NCI-H510A (cell line): Measurements from ENCODE around the gene BRAF.
"Not testable (repeated sequence)": the region's sequence is repeated elsewhere in the genome, so short reads cannot be mapped to it uniquely, and the experiment has no call there.

ENCODE experiments used
- DNase-seq: peaks from one replicate; lab custom pipeline; 2025; lab: John Stamatoyannopoulos, UW

The BRAF gene

DNA sequence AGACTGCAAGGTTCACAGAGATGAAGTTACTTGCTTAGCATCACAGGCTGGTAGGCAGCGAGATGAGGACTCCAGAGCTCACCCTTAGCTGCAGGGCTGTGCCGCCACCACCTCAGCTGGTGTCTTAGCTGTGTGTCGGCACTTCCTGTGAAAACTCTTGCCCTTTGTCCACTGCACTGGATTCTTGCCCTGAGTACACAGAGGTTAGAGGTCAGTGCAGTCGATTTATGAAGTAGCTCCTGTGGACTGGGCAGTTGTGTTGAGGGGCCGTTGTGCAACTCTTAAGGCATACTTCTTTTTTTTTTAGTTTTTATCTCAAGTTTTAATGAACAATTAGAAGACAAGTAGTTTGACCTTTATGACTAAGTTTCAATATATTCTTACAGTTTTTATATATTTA lies 217.6 kb downstream of the BRAF start:
- DNase-seq: no peak

DNA sequence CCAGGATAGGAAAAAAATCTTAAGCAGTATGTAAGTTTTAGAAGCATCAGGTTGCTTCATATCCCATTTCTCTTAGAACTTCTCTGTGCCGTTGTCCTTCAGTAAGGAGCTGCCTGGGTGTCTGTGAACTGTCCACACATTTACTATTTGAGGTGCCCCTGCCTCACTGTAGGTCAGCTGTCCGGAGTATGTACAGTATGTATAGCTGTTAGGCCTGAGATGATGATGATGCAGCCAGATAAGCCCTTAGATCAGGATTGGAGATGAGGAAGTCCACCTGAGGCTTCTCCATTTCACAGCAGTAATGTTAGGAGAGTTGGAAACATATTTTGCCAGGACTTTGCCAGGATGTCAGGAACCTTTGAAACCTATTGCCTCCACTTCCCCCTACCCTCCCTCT lies 220.5 kb downstream of the BRAF start:
- no peak for DNase-seq

DNA sequence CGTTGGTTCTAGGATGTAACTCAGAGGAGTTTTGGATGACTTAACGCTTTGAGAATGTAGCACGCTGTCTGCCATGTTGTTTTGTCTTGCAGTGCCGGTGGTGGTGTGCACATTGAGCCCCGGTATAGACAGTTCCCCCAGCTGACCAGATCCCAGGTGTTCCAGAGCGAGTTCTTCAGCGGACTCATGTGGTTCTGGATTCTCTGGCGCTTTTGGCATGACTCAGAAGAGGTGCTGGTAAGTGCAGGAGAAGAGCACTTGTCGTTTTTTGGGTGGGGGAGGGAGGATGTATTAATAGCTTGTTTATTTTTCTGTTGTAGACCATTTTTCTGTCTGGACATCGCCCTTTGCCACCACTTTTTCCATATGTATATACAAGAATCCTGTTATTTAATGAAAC lies 222.0 kb downstream of the BRAF start:
- DNase-seq: no peak

DNA sequence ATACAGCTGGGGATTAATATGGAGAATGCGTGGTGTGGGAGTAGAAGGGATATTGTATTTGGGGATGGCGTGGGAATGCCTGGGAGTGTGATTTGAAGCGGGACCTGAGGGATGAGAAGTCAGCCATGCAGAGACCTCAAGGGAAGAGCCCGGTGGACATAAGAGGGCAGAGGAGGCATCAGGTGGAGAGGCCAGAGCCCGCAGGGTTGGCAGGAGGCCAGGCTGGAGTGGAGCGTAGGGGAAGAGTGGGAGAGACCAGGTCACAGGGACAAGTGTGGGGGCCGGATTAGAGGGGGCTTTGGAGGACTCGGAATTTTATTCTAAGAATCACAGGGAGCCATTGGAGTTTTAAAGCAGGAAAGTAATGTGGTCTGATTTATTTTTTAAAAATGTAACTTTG lies 226.3 kb downstream of the BRAF start:
- no peak for DNase-seq

DNA sequence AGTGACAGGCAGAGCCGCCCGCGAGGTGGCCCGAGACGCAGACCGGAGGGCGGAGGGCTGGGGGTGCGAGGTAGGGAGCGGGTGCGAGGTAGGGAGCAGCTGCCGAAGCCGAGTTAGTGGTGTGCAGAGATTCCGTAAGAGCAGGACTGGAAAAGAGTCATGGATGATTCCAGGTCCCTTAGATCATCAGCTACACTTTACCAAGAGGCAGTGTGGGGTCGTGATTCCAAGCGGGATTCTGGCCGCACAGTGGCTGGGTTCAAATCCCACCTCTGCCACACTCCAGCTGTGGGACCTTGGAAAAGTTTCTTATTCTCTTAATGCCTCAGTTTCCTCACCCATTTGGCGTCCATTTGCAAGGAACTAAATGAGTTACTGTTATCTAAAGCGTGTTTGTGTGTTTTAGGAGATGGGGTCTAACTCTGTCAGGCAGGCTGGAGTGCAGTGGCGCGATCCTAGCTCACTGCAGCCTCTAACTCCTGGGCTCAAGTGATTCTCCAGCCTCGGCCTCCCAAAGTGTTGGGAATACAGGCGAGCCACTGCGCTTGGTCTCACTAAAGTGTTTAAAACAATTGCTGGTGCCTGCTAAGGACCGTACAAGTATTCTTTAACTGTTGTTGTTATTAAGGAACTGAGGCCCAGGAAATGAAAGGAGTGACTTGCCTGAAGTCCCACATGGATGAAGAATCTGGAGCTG lies 227.1 kb downstream of the BRAF start:
- no peak for DNase-seq

DNA sequence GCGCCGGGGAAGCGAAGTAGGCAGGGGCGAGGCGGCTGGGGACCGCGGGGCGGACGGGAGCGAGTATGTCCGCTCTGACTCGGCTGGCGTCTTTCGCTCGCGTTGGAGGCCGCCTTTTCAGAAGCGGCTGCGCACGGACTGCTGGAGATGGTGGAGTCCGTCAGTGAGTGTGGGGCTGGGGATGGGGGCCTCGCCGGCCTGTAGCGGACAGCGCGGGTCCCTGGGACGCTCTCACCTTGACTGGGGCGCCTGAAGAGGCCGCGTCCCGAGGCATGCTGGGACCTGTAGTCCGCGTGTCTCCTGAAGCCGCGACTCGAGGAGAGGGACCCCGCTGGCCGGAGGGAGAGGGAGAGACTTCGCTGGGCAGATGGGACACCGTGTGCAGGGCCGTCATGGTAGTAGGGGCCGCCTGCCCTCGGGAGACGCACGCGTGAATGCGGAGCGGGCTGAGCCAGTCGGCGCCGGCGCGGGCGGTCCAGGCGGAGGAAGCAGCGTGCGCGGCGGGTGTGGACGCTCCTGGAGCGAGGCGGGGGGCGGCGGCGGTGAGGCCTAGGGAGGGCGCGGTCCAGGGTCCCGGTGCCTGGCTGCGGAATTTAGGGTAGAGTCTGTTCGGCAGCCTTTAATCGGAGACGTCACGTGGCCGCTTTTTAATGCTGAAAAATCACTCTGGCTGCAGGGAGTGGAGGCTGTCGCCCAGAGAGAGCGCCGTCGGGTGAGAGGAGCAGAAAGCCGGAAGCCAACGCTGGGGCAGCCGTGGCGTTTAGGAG lies 227.9 kb downstream of the BRAF start, which contains the start of gene NDUFB2:
TSS of gene NDUFB2 (plus strand) at position 29 of the 767 bp plus-strand sequence. CDS start at position 66, 37 bp downstream.
- peak; percentile 63 for DNase-seq

DNA sequence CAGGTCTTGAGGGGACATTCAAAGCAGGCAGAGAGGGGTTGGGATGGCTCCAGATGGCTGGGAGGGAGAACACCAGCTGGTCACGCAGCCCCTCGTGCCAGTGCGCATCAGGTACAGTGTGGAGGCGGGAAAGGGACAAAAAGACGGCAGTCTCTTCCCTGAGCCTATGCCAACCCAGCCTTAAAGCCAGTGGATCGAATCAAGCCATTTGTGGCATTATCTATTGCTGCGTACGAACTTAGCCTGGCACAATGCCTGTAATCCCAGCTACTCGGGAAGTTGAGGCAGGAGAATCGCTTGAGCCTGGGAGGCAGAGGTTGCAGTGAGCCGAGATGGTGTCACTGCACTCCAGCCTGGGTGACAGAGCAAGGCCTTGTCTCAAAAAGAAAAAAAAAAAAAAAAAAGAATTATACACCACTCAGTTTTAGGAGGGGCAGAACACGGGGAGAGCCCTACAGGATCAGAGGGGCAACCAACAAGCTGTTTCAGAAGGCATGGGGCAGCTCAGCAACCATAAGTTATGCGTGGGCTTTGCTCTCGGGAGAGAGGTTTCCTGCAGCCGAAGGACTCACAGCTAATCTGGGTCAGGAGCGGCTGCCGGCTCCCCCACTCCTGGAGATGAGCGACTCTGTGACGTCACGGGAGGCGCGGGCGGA lies 228.6 kb downstream of the BRAF start:
- DNase-seq: peak; percentile 81

DNA sequence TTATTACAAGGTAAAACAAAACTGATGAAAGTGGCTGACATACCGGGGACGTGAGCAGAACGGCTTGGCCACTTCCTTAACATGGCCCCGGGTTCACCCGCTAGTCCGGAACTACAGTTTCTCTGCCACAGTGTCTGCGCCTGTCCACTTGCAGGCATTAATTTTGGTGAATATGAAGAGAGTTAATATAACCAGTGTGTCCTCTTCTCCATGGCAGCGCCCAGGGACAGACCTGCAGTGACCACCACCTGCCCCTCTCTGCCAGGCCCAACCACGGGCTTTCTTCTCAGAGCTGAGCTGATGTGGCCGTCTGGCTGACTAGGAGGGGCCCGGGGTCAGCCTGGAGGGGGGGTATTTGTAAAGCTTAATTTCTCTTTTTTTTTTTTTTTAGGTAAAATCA lies 229.3 kb downstream of the BRAF start:
- DNase-seq: no peak

DNA sequence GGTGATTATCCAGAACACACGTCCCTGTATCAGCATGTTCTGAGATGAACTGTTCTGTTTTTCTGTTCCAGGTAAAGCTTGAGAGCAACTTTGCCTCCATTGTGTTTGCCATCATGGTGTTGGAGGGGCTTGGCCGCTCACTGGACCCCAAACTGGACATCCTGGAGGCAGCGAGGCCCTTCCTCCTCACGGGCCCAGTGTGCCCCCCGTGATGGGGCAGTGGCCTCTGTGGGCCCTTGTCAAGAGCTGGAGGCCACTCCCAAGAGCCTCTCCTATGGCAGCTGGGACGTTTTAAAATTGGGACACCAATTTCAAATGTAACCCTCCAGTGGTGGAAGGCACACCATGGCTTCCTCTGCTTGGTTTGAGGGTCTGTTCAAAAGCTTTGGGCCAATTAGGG lies 230.1 kb downstream of the BRAF start:
- no peak for DNase-seq

DNA sequence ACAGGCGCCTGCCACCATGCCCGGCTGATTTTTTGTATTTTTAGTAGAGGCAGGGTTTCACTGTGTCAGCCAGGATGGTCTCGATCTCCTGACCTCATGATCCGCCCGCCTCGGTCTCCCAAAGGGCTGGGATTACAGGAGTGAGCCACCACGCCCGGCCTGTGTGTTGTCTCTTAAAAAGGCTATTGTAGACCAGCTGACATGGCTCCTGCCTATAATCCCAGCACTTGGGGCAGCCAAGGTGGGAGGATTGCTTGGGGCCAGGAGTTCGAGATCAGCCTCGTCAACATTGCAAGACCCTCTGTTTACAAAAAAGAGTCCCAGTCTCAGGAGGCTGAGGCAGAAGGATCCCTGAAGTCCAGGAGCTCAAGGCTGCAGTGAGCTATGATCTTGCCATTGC lies 230.9 kb downstream of the BRAF start:
- not testable (repeated sequence) for DNase-seq

DNA sequence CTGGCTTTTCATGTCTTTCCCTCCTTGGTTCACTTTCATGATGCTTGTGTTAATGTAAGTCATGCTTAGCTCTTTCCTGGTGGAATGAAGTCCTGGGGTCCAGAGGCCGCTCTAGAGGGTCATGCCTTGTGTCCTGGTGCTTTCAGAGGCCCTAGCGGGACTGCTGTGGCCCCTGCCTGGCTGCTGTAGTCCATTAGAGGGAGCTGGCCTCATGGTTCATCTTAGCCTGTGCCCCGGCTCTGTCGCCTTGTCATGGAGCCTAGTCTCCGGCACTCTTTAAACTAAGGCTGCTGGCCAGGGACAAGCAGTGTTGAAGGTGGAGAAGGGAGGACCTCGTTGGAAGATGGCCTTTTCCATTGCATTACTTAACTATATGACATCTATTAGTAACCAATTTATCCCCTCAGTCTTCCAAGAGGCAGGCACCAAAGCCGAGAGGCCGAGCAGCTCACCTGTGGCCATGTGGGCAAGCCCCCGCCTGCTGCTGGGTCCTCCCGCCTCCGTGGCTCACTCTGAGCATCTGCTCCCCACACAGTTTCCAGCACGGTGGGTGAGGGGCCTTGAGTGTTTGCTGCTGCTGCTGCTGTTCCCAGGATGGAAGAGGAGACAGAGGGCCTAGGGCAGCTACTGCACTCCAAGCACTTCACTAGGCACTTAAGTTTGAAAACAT lies 233.2 kb downstream of the BRAF start:
- no peak for DNase-seq

DNA sequence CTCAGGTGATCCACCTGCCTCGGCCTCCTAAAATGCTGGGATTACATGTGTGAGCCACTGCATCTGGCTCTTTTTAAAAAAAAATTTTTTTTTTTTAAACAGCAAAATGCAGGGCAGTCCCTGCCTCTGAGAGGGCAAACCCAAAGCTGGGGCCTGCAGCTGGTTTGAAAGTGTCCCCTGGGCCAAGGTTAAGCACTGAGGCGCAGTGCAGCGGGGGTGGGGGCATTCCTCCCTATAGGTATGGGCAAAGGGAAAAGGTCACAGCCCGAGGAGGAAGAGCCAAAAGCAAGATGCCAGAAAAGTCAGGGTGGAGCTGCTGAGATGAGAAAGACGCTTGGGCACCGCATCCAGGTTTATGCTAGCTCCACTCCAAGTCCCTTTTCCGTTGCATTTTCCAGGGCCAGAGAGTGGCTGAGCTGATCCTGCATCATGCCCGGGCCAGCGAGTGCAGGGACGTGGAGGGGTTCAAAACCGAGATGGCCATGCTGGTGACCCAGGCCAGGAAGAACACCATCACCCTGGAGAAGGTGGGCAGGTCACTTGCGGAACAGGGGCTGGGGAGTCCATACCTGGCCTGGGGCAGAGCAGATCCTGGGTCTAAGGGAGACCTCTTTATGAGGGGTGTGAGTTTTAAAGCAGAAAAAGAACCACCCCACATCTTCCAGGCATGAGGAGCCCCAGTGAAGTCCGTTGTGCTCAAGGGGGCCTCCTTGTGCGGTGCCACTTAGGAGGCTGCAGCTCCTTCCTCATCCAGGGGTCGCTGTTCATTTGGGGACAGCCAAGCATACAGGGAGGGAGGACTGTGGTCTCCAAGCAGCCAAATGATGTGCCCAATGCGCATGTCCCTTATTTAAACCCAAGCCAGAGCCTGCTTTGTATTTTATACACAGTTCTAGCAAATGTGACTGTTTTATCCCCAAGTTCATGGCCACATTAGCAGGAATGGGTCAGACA lies 235.3 kb downstream of the BRAF start:
- DNase-seq: no peak

DNA sequence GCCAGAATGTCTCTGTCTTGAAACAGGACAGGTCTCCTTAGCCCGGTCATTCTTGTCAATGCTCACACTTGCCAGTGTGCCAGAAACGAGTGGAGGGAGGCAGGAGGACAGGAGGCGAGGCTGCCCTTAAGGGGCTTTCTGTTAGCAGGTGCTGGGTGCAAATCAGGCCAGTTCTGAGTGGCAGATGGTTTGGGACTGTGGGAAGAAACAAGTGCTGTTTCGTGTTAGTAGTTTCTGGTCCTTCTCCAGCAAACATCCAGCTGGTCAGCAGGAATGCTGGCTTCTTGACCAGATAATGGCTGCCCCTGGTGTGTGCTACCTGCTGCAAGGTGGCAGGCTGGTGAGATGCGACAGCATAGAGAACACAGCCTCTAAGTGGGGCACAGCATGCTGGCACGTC lies 236.4 kb downstream of the BRAF start:
- DNase-seq: no peak

DNA sequence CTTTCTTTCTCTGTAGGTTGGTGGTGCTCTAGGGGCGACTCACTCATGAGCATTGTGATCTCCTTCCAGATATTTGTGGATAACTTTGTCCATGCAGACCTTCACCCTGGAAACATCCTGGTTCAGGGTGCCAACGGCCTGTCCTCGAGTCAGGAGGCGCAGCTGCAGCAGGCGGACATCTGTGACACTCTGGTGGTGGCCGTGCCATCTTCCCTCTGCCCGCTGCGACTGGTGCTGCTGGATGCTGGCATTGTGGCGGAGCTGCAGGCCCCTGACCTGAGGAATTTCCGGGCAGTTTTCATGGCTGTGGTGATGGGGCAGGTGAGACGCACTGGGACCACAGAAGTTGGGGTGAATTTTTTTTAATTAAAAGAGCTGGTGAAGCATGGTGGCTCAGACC lies 237.8 kb downstream of the BRAF start:
- DNase-seq: no peak

DNA sequence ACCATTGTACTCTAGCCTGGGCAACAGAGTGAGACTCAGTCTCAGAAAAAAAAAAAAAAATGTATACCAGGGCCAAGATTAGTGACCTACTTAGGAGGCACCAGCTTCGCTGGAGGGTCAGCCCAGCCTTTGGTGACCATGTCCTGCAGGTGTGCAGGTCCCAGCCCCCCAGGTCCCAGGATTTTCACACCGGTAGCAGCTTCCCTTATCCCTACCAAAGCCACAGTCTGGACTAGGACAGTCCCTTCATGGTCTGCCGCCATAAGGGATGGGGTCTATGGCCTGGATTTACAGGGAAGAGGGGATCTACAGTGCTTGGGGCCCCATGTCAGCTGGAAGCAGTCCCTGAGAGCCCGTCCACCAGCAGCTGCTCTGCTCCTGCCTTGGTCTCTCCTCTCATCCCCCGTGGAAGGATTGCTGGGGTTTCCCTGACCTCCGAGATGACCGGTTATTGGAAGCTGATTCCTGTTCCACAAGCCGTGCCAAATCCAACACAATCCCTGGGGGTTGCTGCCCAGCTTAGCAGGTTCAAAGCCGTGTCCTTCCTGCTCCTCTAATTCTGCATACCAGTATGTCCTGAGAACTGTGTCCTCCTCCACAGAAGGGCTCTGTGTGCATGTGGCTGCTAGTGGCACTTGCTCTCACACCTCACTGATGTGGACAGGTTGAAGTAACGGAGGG lies 239.2 kb downstream of the BRAF start:
- DNase-seq: no peak

DNA sequence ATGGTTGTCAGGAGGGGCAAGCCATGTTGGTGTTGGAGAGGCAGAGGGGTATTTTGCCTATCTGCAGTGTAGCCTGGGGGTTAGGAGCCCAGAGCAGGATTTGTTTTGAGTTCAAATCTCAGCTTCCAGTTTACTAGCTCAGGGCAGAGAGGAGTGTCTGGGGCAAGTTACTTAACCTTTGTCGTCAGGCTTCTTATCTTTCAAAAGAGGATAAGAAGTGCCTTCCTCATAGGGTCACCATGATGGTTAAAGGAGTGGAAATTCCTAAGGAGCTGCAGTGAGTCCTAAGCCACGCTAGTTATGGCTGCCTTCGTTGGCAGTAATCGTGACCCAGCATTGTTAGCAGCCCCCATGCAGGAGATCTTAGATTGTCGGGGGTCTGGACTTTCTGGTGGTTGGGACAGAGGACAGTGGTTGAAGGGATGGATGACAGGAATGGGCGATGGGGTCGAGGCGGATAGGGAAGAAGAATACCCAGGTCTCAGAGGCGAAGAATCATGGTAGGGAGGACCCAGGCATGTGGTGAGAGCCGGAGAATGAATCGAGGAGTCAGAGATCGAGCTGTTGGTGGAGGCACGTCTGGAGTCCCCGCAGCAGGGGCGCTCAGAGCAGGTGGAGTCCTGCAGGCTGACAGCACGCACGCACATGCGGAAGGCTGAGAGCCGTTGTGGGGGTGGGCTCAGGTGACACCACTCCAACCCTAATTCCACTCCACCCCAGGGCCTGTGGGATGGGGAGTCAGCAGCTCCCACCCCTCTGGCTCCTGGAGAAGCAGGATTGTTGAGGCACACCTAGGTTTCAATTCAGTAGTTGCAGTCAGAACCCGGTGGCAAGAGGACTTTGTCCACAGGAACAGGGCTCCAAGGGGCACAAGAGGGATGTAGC lies 240.4 kb downstream of the BRAF start:
- no peak for DNase-seq

DNA sequence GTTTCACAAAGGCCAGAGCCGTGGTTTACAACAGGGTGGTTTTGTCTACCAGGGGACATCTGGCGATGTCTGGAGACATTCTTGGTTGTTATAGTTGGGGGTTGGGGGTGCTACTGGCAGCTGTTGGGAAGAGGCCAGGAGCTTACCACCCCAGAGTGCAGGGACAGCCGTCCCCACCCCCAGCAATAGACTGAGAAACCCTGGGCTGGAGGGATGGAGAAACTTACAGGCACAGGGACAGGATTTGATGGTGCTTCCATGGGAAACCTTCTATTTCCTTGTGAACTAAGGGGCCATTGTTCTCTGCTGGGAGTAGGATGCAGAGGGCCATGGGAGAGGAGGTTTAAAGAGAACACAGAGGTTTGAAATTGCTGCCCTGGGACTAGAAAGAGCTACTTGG lies 241.1 kb downstream of the BRAF start:
- no peak for DNase-seq

DNA sequence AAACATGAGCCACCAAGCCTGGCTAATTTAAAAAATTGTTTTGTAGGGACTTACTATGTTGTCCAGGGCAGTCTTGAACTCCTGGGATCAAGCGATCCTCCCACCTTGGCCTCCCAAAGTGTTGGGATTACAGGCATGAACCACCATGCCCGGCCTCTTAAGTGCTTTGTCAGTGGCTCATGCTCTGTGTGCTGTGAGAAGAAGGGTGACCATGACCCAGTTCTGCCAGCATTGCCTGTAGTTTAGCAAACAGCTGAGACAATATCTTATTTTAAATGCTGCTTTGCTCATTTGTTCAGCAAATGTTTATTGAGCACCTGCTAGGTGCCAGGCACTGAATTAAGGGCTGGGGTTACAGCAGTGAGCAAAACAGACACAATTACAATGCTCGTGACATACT lies 243.0 kb downstream of the BRAF start:
- DNase-seq: no peak

DNA sequence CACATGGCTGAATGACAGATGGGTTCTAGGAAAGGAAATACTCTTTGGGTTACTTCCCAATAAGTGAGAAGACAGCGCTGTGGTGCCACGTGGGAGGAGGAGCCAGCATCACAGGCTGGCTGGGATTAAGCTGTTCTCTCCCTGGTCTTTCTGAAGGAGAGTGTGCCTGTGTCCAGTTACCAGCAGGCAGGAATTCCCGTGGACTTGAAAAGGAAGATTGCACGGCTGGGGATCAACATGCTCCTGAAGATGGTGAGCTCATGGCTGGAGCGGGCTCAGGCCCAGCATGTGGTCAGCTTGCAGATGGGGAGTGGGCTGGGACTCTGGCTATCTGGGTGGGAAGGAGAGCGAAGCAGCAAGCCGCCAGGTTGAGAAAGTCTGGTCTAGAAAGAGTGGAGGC lies 243.8 kb downstream of the BRAF start:
- no peak for DNase-seq

DNA sequence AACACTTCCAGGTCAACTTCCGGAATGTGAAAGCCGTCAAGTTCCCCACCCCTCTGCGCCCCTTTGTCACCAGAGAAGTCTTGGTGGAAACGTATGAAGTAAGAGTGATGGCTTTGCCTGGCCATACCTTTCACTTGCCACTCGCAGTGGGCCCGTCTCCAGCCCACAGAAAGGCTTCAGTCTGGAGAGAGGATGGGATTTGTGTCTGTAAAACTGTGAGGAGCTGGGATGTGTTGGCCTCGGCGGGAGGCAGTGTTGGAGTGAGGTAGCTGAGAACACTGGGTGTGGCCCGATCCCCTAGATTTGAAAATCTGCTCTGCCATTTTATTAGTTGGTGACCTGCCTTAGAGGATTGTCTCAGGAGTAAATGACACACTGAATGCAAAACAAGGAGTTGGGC lies 245.5 kb downstream of the BRAF start:
- DNase-seq: no peak
